ENCODE data around the gene BHLHE41. TPM values are rescaled to one million over a fixed set of nuclear protein-coding genes. Genes with fewer than 3 reads are reported as not detected.

BHLHE41 gene
- polyA plus RNA-seq, 1 experiment, result 5.3 TPM

DNA sequence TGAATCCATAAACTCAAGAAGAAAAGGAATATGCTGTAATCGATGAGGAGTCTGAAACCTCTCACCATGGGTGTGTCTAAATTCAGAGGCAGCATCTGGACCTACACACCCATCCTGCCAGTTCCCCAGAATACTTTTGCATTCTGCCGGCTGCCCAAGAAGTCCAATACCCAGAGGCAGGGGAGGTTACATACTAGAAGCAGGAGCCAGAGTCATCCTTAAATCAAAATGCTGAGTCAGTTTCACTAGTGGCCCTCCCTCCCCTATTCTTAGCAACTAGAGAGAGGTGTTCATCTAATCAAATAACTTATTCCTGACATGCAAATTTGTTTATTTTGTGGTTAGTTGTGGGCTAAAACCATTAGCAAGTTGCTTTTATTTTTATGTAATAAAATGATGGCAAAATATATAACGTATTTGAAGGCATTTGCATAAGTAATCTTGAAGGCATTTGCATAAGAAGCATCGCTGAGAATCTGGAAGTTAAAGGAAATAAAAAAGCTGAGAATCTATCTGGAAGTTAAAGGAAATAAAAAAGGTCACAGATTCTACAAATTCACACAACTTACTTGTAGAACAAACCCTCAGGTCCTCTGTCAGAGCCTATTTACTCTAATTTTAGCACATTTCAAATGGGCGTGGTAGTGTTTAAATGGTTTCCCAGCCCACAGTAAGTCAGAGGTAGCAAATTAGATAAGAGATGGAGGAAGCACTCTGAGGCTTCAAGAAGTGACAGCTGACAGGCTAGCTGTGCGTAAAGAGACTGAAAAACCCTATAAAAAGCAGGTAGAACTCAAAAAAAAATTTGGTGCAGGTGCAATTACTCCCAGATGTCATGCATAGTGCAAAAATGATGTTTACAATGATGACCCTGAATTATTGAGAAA lies 7.8 kb downstream of the BHLHE41 start:
- no peak for DNase-seq (ENCODE audit: low read depth)
- H3K27me3 ChIP-seq (ENCODE audit: control insufficient read depth, insufficient read depth, low read length), result no peaks in the 10 kb centered on the region
- TF ChIP-seq, protein P1, sequence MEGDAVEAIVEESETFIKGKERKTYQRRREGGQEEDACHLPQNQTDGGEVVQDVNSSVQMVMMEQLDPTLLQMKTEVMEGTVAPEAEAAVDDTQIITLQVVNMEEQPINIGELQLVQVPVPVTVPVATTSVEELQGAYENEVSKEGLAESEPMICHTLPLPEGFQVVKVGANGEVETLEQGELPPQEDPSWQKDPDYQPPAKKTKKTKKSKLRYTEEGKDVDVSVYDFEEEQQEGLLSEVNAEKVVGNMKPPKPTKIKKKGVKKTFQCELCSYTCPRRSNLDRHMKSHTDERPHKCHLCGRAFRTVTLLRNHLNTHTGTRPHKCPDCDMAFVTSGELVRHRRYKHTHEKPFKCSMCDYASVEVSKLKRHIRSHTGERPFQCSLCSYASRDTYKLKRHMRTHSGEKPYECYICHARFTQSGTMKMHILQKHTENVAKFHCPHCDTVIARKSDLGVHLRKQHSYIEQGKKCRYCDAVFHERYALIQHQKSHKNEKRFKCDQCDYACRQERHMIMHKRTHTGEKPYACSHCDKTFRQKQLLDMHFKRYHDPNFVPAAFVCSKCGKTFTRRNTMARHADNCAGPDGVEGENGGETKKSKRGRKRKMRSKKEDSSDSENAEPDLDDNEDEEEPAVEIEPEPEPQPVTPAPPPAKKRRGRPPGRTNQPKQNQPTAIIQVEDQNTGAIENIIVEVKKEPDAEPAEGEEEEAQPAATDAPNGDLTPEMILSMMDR (IDR thresholded peaks at IDR 0.05; ENCODE audit: insufficient read depth, low read depth, low read length), result no peak
- no peaks in the 10 kb centered on the region for H3K36me3 ChIP-seq (ENCODE audit: control insufficient read depth, insufficient read depth, low read length)
- POLR2A ChIA-PET, result no interaction called here
- no peak overlapping the region for H3K4me3 ChIP-seq (ENCODE audit: low read depth, low read length)
- CTCF ChIA-PET, result interaction anchor here (3.8 kb wide), 1 partner anchor 497 kb away, joined by 20 read pairs; no protein-coding TSS in a partner anchor

DNA sequence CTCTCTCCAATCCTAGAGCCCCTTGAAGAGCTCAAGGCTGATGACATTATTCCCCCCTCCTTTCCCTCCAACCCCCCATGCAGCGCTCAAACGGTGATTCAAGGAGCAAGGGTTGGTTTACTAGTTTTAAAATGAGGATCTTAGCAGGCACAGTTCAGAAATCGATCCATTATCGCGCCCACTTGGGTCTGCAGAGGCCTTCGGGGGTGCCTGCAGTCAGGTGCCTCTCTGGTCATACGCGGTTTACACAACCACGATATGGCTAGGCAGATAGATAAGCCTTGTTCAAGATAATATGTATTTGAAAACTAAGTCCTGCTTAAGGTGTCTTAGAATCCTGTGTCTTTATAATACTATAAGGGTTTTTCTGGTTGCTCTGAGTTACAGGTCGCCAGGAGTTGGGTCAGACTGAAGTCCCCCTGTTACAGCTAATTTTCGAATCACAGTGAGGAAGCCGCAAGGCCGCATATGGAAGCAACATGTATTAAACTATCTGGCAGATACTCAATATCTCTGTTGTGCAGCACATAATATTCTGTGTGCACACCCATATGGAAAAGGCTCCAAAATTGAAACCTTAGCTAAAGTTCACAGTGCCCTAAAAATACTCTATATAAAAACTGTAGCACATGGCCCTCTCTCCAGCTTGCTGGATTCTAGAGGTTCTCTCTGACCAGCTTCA lies 10.0 kb downstream of the BHLHE41 start:
- ChIA-PET POLR2A (no interaction called here), CTCF (interaction anchor here (0.6 to 2.3 kb wide), 7 partner anchors 9 to 770 kb away, joined by 3 to 10 read pairs (median 4); no protein-coding TSS in a partner anchor)
- no peaks in the 10 kb centered on the region for H3K36me3 ChIP-seq (ENCODE audit: control insufficient read depth, insufficient read depth, low read length)
- no peaks in the 10 kb centered on the region for H3K27me3 ChIP-seq (ENCODE audit: control insufficient read depth, insufficient read depth, low read length)
- DNase-seq (ENCODE audit: low read depth), result no peak
- TF ChIP-seq, protein P1 (IDR thresholded peaks at IDR 0.05; ENCODE audit: insufficient read depth, low read depth, low read length), result no peak
- peak overlapping the region; percentile 57 for H3K4me3 ChIP-seq (ENCODE audit: low read depth, low read length)

DNA sequence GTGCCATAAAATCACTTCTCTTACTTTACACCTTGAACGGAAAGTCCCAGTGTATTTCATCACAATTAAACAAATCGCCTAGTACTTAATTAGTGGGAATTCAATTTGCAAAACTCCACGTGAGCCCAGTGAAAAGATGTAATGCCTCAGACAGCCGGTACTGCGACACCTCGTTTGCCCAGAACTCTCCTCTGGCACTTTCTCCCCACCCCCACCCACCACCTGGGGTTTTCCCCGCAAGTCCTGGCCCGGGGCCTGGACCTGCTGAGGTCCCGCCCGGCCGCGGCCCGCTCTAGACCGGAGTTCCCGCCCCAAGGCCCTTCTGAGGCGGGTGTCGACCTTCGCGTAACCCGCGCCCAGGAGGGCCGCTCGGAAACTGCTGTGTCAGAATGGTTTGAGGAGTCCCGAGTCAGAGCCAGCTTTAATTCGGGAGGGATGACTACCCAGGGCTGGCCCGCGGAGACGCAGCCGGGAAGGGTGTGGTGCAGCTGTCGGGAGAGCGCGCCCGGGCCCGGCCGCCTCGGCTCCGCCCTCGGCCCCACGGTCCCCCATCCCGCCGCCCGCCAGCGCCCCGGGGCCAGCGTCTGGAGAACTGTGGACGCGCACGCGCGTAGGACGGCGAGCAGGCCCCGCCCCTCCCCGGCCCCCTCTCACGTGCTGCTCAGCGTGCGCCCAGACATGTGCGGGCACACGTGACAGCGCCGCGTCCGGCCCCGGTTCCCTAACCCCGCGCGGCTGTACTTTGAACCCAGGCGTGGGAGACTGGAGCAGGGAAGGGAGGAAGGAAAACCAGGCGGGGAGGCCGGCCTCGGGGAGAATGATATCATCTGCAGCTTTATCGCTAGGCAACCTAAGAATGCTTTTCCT lies 10.8 kb downstream of the BHLHE41 start:
- H3K36me3 ChIP-seq (ENCODE audit: control insufficient read depth, insufficient read depth, low read length), result no peaks in the 10 kb centered on the region
- peak; percentile 64 for DNase-seq (ENCODE audit: low read depth)
- ChIA-PET POLR2A (no interaction called here), CTCF (interaction anchor here (0.6 to 2.3 kb wide), 4 partner anchors 17 to 537 kb away, joined by 4 to 10 read pairs (median 8); no protein-coding TSS in a partner anchor)
- peak overlapping the region; percentile 57 for H3K4me3 ChIP-seq (ENCODE audit: low read depth, low read length)
- no peaks in the 10 kb centered on the region for H3K27me3 ChIP-seq (ENCODE audit: control insufficient read depth, insufficient read depth, low read length)
- TF ChIP-seq, protein P1 (IDR thresholded peaks at IDR 0.05; ENCODE audit: insufficient read depth, low read depth, low read length), result peak; percentile 28; the same call in 1 of the 2 replicates

DNA sequence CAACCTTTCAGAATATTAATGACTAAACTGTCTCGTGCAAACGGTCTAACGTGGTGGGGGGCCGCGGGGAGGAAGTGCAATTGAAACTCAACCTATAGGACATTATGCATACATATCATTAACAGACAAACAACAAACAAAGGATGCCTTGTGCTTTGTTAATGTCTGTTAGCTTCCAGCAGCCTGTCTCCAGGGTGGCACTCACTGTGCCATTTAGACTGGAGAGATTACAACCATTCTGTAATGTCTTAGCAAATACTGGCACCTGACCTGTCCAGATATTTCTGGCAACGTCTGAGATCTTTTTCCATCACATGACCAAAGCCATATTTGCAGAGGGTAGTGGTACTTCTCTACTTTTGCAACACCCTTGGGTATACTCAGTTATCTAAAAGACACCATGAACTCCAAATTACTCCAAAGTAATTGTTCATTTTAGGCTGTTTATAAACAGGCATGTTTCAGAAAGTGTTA lies 11.6 kb downstream of the BHLHE41 start:
- CTCF ChIA-PET, result no interaction called here
- no peaks in the 10 kb centered on the region for H3K36me3 ChIP-seq (ENCODE audit: control insufficient read depth, insufficient read depth, low read length)
- no peaks in the 10 kb centered on the region for H3K27me3 ChIP-seq (ENCODE audit: control insufficient read depth, insufficient read depth, low read length)
- POLR2A ChIA-PET, result no interaction called here
- no peak overlapping the region for H3K4me3 ChIP-seq (ENCODE audit: low read depth, low read length)
- no peak for DNase-seq (ENCODE audit: low read depth)
- TF ChIP-seq, protein P1 (IDR thresholded peaks at IDR 0.05; ENCODE audit: insufficient read depth, low read depth, low read length), result no peak
